Thymus (tissue), 11 donors: ENCODE results near the gene ANKRD34B. TPM values are rescaled to one million over a fixed set of nuclear protein-coding genes. Genes with fewer than 3 reads are reported as not detected.
A peak's percentile ranks its signal among the peaks of the same experiment; 100 is the strongest.

ENCODE experiments used
- DNase-seq, 9 donors: peaks; one replicate each; pipeline ENCODE4 v3.0.0-alpha.2; 2013; ENCODE audit warnings: low spot score in 9 of 9, low read depth in 6 of 9, missing footprints in 1 of 9
- H3K27ac ChIP-seq, 2 donors: one replicate each; pipeline ENCODE4 v1.5.1; 2013; ENCODE audit warnings: control low read depth in 1 of 2, low read depth in 1 of 2, low read length in 1 of 2, mild to moderate bottlenecking in 1 of 2, moderate library complexity in 1 of 2
- H3K27me3 ChIP-seq, 2 donors: one replicate each; pipeline ENCODE4 v1.5.1; 2013; ENCODE audit warnings: low read length in 1 of 2; ENCODE audit not compliant: control insufficient read depth in 2 of 2, insufficient read depth in 1 of 2
- H3K36me3 ChIP-seq, 2 donors: one replicate each; pipeline ENCODE4 v1.5.1; 2013; ENCODE audit warnings: low read length in 1 of 2, mild to moderate bottlenecking in 1 of 2, moderate library complexity in 1 of 2; ENCODE audit not compliant: control insufficient read depth in 2 of 2, insufficient read depth in 2 of 2
- H3K4me1 ChIP-seq, 2 donors: one replicate each; pipeline ENCODE4 v1.5.1; 2013; ENCODE audit warnings: low read length in 2 of 2; ENCODE audit not compliant: control insufficient read depth in 2 of 2, insufficient read depth in 2 of 2
- H3K4me3 ChIP-seq, 2 donors: one replicate each; pipeline ENCODE4 v1.5.1; 2013; ENCODE audit warnings: low read length in 2 of 2, control low read depth in 1 of 2, mild to moderate bottlenecking in 1 of 2
- H3K9me3 ChIP-seq, 2 donors: one replicate each; pipeline ENCODE4 v1.5.1; 2013; ENCODE audit warnings: low read length in 1 of 2, mild to moderate bottlenecking in 1 of 2; ENCODE audit not compliant: control insufficient read depth in 2 of 2, insufficient read depth in 1 of 2
- WGBS: extraction: QIAGEN DNeasy Blood & Tissue Kit; methylation state at CpG from one replicate; pipeline ENCODE4 v1.1.7; 2013; 5-methylcytosine and 5-hydroxymethylcytosine counted together
- polyA plus RNA-seq: library from polyadenylated mRNA; stranded (reverse); fragments of 200-250 nt; gene quantifications from one replicate; pipeline ENCODE4 v1.2.3, GENCODE V29; 2013
- total RNA-seq: library from RNA; stranded (reverse); fragments of 120-200 nt; gene quantifications from one replicate; pipeline ENCODE4 v1.2.4, GENCODE V29; 2013
- donor health status: healthy.

The ANKRD34B gene
- total and polyA plus RNA-seq, 2 donors = 0.05 to 0.59 TPM

- Histone ChIP-seq H3K27me3 (no peaks in the 10 kb centered on the region), H3K27ac (no peak overlapping the region), H3K36me3 (no peaks in the 10 kb centered on the region), H3K4me1 (no peaks in the 10 kb centered on the region), H3K9me3 (no peaks in the 10 kb centered on the region), H3K4me3 (no peak overlapping the region)
- WGBS = 100% methylated on average over 2 of the region's 2 CpGs
- DNase-seq = peak in 8 of 9 donors; percentile 8 to 63 (median 26)
Measured at GRCh38 chr5:80600943-80601693, 31.0 kb upstream of the ANKRD34B start.

- WGBS = 77% methylated on average over 7 of the region's 7 CpGs
- Histone ChIP-seq H3K4me3 (no peak overlapping the region), H3K4me1 (no peaks in the 10 kb centered on the region), H3K27ac (no peak overlapping the region), H3K9me3 (no peaks in the 10 kb centered on the region), H3K27me3 (no peaks in the 10 kb centered on the region), H3K36me3 (no peaks in the 10 kb centered on the region)
- no peak for DNase-seq
Measured at GRCh38 chr5:80597500-80597899, 27.4 kb upstream of the ANKRD34B start.

GRCh38 chr5:80594810-80595209 is 24.7 kb upstream of the ANKRD34B start:
- H3K36me3 ChIP-seq = no peaks in the 10 kb centered on the region
- over 99% methylated on average over 2 of the region's 2 CpGs for WGBS
- no peaks in the 10 kb centered on the region for H3K9me3 ChIP-seq
- H3K27ac ChIP-seq = no peak overlapping the region
- H3K4me1 ChIP-seq = no peaks in the 10 kb centered on the region
- no peak overlapping the region for H3K4me3 ChIP-seq
- DNase-seq = no peak
- no peaks in the 10 kb centered on the region for H3K27me3 ChIP-seq

DNA sequence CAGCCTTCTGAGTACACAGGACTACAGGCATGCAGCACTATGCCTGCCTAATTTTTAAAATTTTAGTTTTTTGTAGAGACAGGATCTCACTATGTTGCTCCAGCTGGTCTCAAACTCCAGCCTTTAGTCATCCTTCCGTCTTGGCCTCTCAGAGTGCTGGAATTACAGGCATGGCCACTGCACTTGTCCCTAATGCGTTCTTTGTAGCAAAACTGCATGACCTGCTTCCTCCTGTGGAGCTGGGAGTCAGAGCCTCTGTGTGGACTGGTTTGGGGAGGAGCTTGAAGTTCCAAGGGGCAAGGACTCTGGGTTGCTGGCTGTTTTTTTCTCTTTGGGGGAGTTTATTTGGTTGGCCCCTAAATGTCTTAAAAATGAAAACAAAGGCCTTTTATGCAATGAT is 22.7 kb upstream of the ANKRD34B start:
- H3K9me3 ChIP-seq = no peaks in the 10 kb centered on the region
- H3K4me3 ChIP-seq = no peak overlapping the region
- 97% methylated on average over 2 of the region's 2 CpGs for WGBS
- no peak overlapping the region for H3K27ac ChIP-seq
- no peaks in the 10 kb centered on the region for H3K36me3 ChIP-seq
- no peaks in the 10 kb centered on the region for H3K27me3 ChIP-seq
- no peak for DNase-seq
- H3K4me1 ChIP-seq = no peaks in the 10 kb centered on the region

- Histone ChIP-seq H3K4me1 (no peaks in the 10 kb centered on the region), H3K27ac (no peak overlapping the region), H3K36me3 (no peaks in the 10 kb centered on the region), H3K9me3 (no peaks in the 10 kb centered on the region), H3K27me3 (no peaks in the 10 kb centered on the region), H3K4me3 (no peak overlapping the region)
- DNase-seq = no peak
- WGBS = 91% methylated on average over 1 of the region's 1 CpG
Measured at GRCh38 chr5:80592105-80592504, 22.0 kb upstream of the ANKRD34B start.

DNA sequence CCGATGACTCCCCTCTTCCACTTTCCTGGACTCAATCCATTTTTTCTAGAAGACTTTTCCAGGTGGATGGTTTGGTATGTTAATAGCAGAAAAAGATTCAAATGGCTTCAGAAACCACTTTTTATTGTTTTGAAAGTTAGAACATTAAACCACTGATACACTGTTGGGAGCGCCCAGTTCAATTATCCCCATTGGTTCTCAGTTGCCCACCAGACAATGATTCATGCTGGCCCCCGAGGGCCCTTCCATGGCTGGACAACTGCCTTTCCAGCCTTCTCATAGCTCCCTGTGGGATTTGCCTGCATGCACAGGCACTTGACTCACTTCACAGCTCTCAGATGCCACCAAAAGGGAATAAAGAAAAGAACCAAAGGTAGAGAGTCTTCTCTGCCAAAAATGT is 21.3 kb upstream of the ANKRD34B start:
- no peaks in the 10 kb centered on the region for H3K4me1 ChIP-seq
- DNase-seq = no peak
- 97% methylated on average over 3 of the region's 3 CpGs for WGBS
- no peaks in the 10 kb centered on the region for H3K27me3 ChIP-seq
- H3K36me3 ChIP-seq = no peaks in the 10 kb centered on the region
- no peak overlapping the region for H3K27ac ChIP-seq
- no peak overlapping the region for H3K4me3 ChIP-seq
- H3K9me3 ChIP-seq = no peaks in the 10 kb centered on the region

DNA sequence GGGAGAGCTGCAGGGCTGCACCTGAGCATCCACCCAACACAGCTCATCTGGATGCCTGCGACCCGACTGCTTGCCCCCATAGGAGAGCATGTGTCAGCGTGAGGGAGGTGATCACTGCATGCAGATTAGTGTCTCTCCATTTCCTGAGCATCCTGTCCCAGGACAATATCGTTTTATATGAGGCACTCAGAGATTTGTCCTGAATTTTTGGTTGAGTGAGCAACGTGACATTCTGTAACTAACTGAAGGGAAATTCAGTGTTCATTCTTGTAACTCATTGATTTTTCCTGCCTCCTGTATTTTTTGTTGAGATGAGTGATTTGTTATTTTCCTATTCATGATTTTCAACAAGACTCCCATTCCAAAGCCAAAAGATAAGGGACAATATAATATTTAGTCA is 20.7 kb upstream of the ANKRD34B start:
- Histone ChIP-seq H3K4me3 (no peak overlapping the region), H3K4me1 (no peaks in the 10 kb centered on the region), H3K9me3 (no peaks in the 10 kb centered on the region), H3K36me3 (no peaks in the 10 kb centered on the region), H3K27me3 (no peaks in the 10 kb centered on the region), H3K27ac (no peak overlapping the region)
- 95% methylated on average over 5 of the region's 5 CpGs for WGBS
- DNase-seq = no peak

DNA sequence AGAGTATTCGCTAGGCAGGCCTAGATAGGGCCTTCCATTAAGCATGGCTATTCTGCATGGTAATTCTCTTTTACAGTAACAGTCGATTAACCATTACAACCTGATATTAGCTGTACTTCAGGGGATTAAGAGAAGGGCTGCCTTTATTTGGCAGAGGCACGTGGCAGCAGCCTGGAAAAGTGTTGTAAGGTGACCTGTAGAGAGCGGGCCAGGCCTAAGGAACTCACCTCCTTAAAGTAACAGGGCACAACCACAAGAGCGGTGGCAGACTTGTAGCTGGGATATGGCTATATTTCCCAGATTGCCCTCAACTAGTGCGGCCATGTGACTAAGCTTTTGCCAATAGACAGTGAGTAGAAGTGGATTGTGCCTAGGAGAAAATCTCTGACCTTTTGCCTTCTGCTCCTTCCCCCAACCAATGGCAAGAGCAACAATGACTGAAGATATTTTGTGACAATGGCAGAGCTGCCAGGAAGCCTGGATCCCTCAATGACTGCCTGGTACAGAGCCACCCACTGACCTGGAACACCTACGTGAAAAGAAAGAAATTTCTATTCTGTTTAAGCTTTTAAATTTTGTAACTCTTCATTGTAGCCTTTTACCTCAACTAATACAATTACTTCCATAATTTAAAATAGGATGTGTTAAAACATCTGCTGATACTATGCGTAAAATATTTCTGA is 18.9 kb upstream of the ANKRD34B start:
- Histone ChIP-seq H3K36me3 (no peaks in the 10 kb centered on the region), H3K9me3 (no peaks in the 10 kb centered on the region), H3K4me1 (no peaks in the 10 kb centered on the region), H3K27ac (no peak overlapping the region), H3K4me3 (no peak overlapping the region), H3K27me3 (no peaks in the 10 kb centered on the region)
- 88% methylated on average over 8 of the region's 8 CpGs for WGBS
- no peak for DNase-seq

- 95% methylated on average over 6 of the region's 6 CpGs for WGBS
- no peaks in the 10 kb centered on the region for H3K9me3 ChIP-seq
- H3K27me3 ChIP-seq = no peaks in the 10 kb centered on the region
- no peak for DNase-seq
- no peak overlapping the region for H3K27ac ChIP-seq
- H3K4me3 ChIP-seq = no peak overlapping the region
- no peaks in the 10 kb centered on the region for H3K4me1 ChIP-seq
- no peaks in the 10 kb centered on the region for H3K36me3 ChIP-seq
Measured at GRCh38 chr5:80584770-80585169, 14.7 kb upstream of the ANKRD34B start.
